ENCODE data around the gene CACNG7.

The CACNG7 gene

GRCh38 chr19:53953383-53953782 is 44.3 kb downstream of the CACNG7 start:
- H2AFZ ChIP-seq (ENCODE audit: low read depth) = no peak overlapping the region
- H3K36me3 ChIP-seq (ENCODE audit: insufficient read depth) = no peaks in the 10 kb centered on the region
- no peak overlapping the region for H3K9ac ChIP-seq
- no peak overlapping the region for H3K4me2 ChIP-seq
- H3K79me2 ChIP-seq (ENCODE audit: insufficient read depth, low read depth) = no peaks in the 10 kb centered on the region
- no peaks in the 10 kb centered on the region for H3K4me1 ChIP-seq (ENCODE audit: low read depth, poor library complexity, severe bottlenecking)
- no peak overlapping the region for H3K27ac ChIP-seq
- no peak overlapping the region for H3K4me3 ChIP-seq (IDR thresholded peaks at IDR 0.05; ENCODE audit: insufficient read depth, low read depth, low read length)
- no peaks in the 10 kb centered on the region; the same call in 1 of the 2 replicates for H3K27me3 ChIP-seq (ENCODE audit: insufficient read depth, low read depth)
- no peak for TF ChIP-seq CTCF (conservative IDR thresholded peaks at IDR 0.05; ENCODE audit: low read depth, low read length)
- H4K20me1 ChIP-seq (ENCODE audit: insufficient read depth) = no peaks in the 10 kb centered on the region

GRCh38 chr19:53957448-53958167 is 48.5 kb downstream of the CACNG7 start:
- Histone ChIP-seq H3K9ac (no peak overlapping the region), H3K4me1 (ENCODE audit: low read depth, poor library complexity, severe bottlenecking) (no peaks in the 10 kb centered on the region), H3K4me3 (IDR thresholded peaks at IDR 0.05; ENCODE audit: insufficient read depth, low read depth, low read length) (no peak overlapping the region), H3K36me3 (ENCODE audit: insufficient read depth) (no peaks in the 10 kb centered on the region), H3K27me3 (ENCODE audit: insufficient read depth, low read depth) (no peaks in the 10 kb centered on the region; the same call in 1 of the 2 replicates), H3K4me2 (no peak overlapping the region), H3K79me2 (ENCODE audit: insufficient read depth, low read depth) (no peaks in the 10 kb centered on the region), H3K27ac (no peak overlapping the region), H2AFZ (ENCODE audit: low read depth) (no peak overlapping the region), H4K20me1 (ENCODE audit: insufficient read depth) (no peaks in the 10 kb centered on the region)
- TF ChIP-seq CTCF (conservative IDR thresholded peaks at IDR 0.05; ENCODE audit: low read depth, low read length) = no peak

GRCh38 chr19:53958168-53958571 is 49.1 kb downstream of the CACNG7 start:
- Histone ChIP-seq H4K20me1 (ENCODE audit: insufficient read depth) (no peaks in the 10 kb centered on the region), H2AFZ (ENCODE audit: low read depth) (no peak overlapping the region), H3K4me1 (ENCODE audit: low read depth, poor library complexity, severe bottlenecking) (no peaks in the 10 kb centered on the region), H3K27me3 (ENCODE audit: insufficient read depth, low read depth) (no peaks in the 10 kb centered on the region; the same call in 1 of the 2 replicates), H3K4me3 (IDR thresholded peaks at IDR 0.05; ENCODE audit: insufficient read depth, low read depth, low read length) (no peak overlapping the region), H3K27ac (no peak overlapping the region), H3K9ac (no peak overlapping the region), H3K4me2 (no peak overlapping the region), H3K36me3 (ENCODE audit: insufficient read depth) (no peaks in the 10 kb centered on the region), H3K79me2 (ENCODE audit: insufficient read depth, low read depth) (no peaks in the 10 kb centered on the region)
- no peak for TF ChIP-seq CTCF (conservative IDR thresholded peaks at IDR 0.05; ENCODE audit: low read depth, low read length)

- Histone ChIP-seq H3K9ac (no peak overlapping the region), H3K36me3 (ENCODE audit: insufficient read depth) (no peaks in the 10 kb centered on the region), H3K4me1 (ENCODE audit: low read depth, poor library complexity, severe bottlenecking) (no peaks in the 10 kb centered on the region), H3K27ac (no peak overlapping the region), H2AFZ (ENCODE audit: low read depth) (no peak overlapping the region), H4K20me1 (ENCODE audit: insufficient read depth) (no peaks in the 10 kb centered on the region), H3K4me3 (IDR thresholded peaks at IDR 0.05; ENCODE audit: insufficient read depth, low read depth, low read length) (no peak overlapping the region), H3K79me2 (ENCODE audit: insufficient read depth, low read depth) (no peaks in the 10 kb centered on the region), H3K27me3 (ENCODE audit: insufficient read depth, low read depth) (no peaks in the 10 kb centered on the region; the same call in 1 of the 2 replicates), H3K4me2 (no peak overlapping the region)
- TF ChIP-seq CTCF (conservative IDR thresholded peaks at IDR 0.05; ENCODE audit: low read depth, low read length) = no peak
Measured at GRCh38 chr19:53958823-53959757, 50.0 kb downstream of the CACNG7 start.

All from KMS-11 (cell line).